Cardiac muscle cell (in vitro differentiated cells and primary cell): Measurements from ENCODE around the gene CSNK2A2. TPM values are rescaled to one million over a fixed set of nuclear protein-coding genes. Genes with fewer than 3 reads are reported as not detected.
A peak's percentile ranks its signal among the peaks of the same experiment; 100 is the strongest.

Experiments used
- DNase-seq, 2 donors: peaks; one replicate each; pipeline versions ENCODE4 v3.0.0 to v3.0.0-alpha.2; 2010 to 2017; ENCODE audit warnings: low read depth in 1 of 2, low spot score in 1 of 2
- H3K27ac ChIP-seq: fragments of 200-600 bp; sonication (generic); 2 replicates; pipeline ENCODE4 v1.5.1; 2016
- H3K27me3 ChIP-seq: fragments of 200-600 bp; sonication (generic); 2 replicates; pipeline ENCODE4 v1.6.0; 2016; ENCODE audit warnings: control low read depth
- H3K36me3 ChIP-seq: fragments of 200-600 bp; sonication (generic); 2 replicates; pipeline ENCODE4 v1.5.1; 2016; ENCODE audit warnings: control low read depth
- H3K4me1 ChIP-seq: fragments of 200-600 bp; sonication (generic); 2 replicates; pipeline ENCODE4 v1.8.1; 2017; ENCODE audit warnings: low read depth, mild to moderate bottlenecking, mixed run types
- H3K4me3 ChIP-seq: fragments of 200-600 bp; sonication (generic); 2 replicates; pipeline ENCODE4 v1.5.1; 2016; ENCODE audit warnings: mild to moderate bottlenecking
- H3K9me3 ChIP-seq: fragments of 200-600 bp; sonication (generic); 2 replicates; pipeline ENCODE4 v1.5.1; 2017; ENCODE audit warnings: low read depth, mild to moderate bottlenecking, control low read depth
- polyA plus RNA-seq: library from polyadenylated mRNA; unstranded; fragments of >200 nt; fragmentation: Nextera tagmentation; extraction: Ambion mirVana; gene quantifications from 2 replicates; pipeline ENCODE4 v1.2.1, GENCODE V29; 2016
- total RNA-seq: library from RNA; depleted of rRNA; stranded (reverse); fragments of >200 nt; gene quantifications from 2 replicates; pipeline ENCODE4 v1.2.3, GENCODE V29; 2016
- TF ChIP-seq, protein P1 (sequence below): IDR thresholded peaks from 2 replicates; pipeline ENCODE4 v1.5.1; 2012; ENCODE audit warnings: low read depth, mild to moderate bottlenecking, low read length

The CSNK2A2 gene
- total and polyA plus RNA-seq, 2 experiments from 2014 or later: 26.7 to 44.3 TPM

GRCh38 chr16:58170223-58170622 is 27.7 kb downstream of the CSNK2A2 start:
- H3K36me3 ChIP-seq: peaks cover 63% of the 10 kb centered on the region
- no peaks in the 10 kb centered on the region for H3K9me3 ChIP-seq
- TF ChIP-seq, protein P1, sequence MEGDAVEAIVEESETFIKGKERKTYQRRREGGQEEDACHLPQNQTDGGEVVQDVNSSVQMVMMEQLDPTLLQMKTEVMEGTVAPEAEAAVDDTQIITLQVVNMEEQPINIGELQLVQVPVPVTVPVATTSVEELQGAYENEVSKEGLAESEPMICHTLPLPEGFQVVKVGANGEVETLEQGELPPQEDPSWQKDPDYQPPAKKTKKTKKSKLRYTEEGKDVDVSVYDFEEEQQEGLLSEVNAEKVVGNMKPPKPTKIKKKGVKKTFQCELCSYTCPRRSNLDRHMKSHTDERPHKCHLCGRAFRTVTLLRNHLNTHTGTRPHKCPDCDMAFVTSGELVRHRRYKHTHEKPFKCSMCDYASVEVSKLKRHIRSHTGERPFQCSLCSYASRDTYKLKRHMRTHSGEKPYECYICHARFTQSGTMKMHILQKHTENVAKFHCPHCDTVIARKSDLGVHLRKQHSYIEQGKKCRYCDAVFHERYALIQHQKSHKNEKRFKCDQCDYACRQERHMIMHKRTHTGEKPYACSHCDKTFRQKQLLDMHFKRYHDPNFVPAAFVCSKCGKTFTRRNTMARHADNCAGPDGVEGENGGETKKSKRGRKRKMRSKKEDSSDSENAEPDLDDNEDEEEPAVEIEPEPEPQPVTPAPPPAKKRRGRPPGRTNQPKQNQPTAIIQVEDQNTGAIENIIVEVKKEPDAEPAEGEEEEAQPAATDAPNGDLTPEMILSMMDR: no peak
- no peak overlapping the region for H3K4me3 ChIP-seq
- H3K4me1 ChIP-seq: no peaks in the 10 kb centered on the region
- H3K27ac ChIP-seq: no peak overlapping the region
- no peaks in the 10 kb centered on the region for H3K27me3 ChIP-seq
- no peak for DNase-seq

DNA sequence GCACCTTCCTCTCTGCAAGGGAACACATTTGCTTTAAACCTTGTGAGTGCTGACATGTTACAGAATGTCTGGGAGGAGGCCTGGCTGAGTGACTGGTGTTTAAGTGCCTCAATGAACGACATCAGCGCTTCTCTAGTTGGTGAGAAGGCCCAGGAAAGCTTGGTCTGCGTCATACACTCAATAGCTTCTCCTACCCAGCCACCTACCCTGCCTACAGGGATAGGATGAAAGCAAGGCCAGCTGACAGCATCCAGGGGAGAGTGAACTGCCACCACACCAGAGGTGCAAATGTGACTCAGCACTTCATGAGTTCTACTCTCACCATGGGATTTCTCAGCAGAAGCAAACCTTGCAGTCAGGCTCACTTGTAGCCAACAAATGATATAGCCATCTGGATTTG is 37.1 kb downstream of the CSNK2A2 start:
- TF ChIP-seq, protein P1: no peak
- Histone ChIP-seq H3K27ac (peak overlapping the region; percentile 33), H3K27me3 (no peaks in the 10 kb centered on the region), H3K9me3 (no peaks in the 10 kb centered on the region), H3K4me3 (no peak overlapping the region), H3K36me3 (peaks cover 33% of the 10 kb centered on the region), H3K4me1 (peaks cover 5% of the 10 kb centered on the region)
- peak in 1 of 2 donors; percentile 86 for DNase-seq

GRCh38 chr16:58158725-58159124 is 39.2 kb downstream of the CSNK2A2 start:
- Histone ChIP-seq H3K27me3 (no peaks in the 10 kb centered on the region), H3K4me3 (no peak overlapping the region), H3K27ac (no peak overlapping the region), H3K36me3 (peaks cover 11% of the 10 kb centered on the region), H3K4me1 (peaks cover 5% of the 10 kb centered on the region), H3K9me3 (no peaks in the 10 kb centered on the region)
- no peak for DNase-seq
- TF ChIP-seq, protein P1: no peak

- TF ChIP-seq, protein P1: no peak
These were observed 39.9 kb downstream of the CSNK2A2 start for GRCh38 chr16:58157951-58158540.

GRCh38 chr16:58157239-58157638 is 40.7 kb downstream of the CSNK2A2 start:
- Histone ChIP-seq H3K36me3 (peaks cover 4% of the 10 kb centered on the region), H3K27ac (no peak overlapping the region), H3K4me3 (no peak overlapping the region), H3K4me1 (peaks cover 5% of the 10 kb centered on the region), H3K27me3 (no peaks in the 10 kb centered on the region), H3K9me3 (no peaks in the 10 kb centered on the region)
- no peak for DNase-seq
- TF ChIP-seq, protein P1: no peak

More at GRCh38 chr16:58157951-58158540, 39.9 kb downstream of the CSNK2A2 start:
- DNase-seq: no peak
- Histone ChIP-seq H3K27me3 (no peaks in the 10 kb centered on the region), H3K27ac (no peak overlapping the region), H3K9me3 (no peaks in the 10 kb centered on the region), H3K4me1 (peaks cover 5% of the 10 kb centered on the region), H3K36me3 (peaks cover 6% of the 10 kb centered on the region), H3K4me3 (no peak overlapping the region)
